ENCODE data around the gene TRIM63. TPM values are rescaled to one million over a fixed set of nuclear protein-coding genes. Genes with fewer than 3 reads are reported as not detected.
"Not testable (repeated sequence)": the region's sequence is repeated elsewhere in the genome, so short reads cannot be mapped to it uniquely, and the experiment has no call there.

TRIM63 gene
- 18.6 and 26.2 TPM in 2 replicates for total RNA-seq
- polyA plus RNA-seq (2012) = 9.7 TPM

- DNase-seq (ENCODE audit: low read depth) = peak; percentile 90
Measured at GRCh38 chr1:26067432-26067911, at the start of gene TRIM63. Gene TRIM63 (minus strand): TSS chr1:26067630. CDS start chr1:26067494, 136 bp downstream.

GRCh38 chr1:26114165-26114927, 46.9 kb upstream of the TRIM63 start:
- DNase-seq (ENCODE audit: low read depth) = no peak

GRCh38 chr1:26112407-26112775, 45.0 kb upstream of the TRIM63 start:
- DNase-seq (ENCODE audit: low read depth) = no peak

- peak; percentile 96 for DNase-seq (ENCODE audit: low read depth)
Measured at GRCh38 chr1:26111530-26112406, 44.3 kb upstream of the TRIM63 start, which contains the start of gene PDIK1L. Gene PDIK1L (plus strand): TSS chr1:26111824. CDS start chr1:26114309, 2,485 bp downstream.

- peak; percentile 76 for DNase-seq (ENCODE audit: low read depth)
Measured at GRCh38 chr1:26110731-26111529, 43.5 kb upstream of the TRIM63 start.

- DNase-seq (ENCODE audit: low read depth) = no peak
Measured at GRCh38 chr1:26109229-26110164, 42.1 kb upstream of the TRIM63 start.

GRCh38 chr1:26105226-26105548, 37.8 kb upstream of the TRIM63 start:
- not testable (repeated sequence) for DNase-seq (ENCODE audit: low read depth)

GRCh38 chr1:26102526-26102925, 35.1 kb upstream of the TRIM63 start:
- no peak for DNase-seq (ENCODE audit: low read depth)

- DNase-seq (ENCODE audit: low read depth) = no peak
Measured at GRCh38 chr1:26102119-26102518, 34.7 kb upstream of the TRIM63 start.

- DNase-seq (ENCODE audit: low read depth) = not testable (repeated sequence)
Measured at GRCh38 chr1:26100204-26100603, 32.8 kb upstream of the TRIM63 start.

GRCh38 chr1:26099780-26100179, 32.4 kb upstream of the TRIM63 start:
- DNase-seq (ENCODE audit: low read depth) = no peak

- no peak for DNase-seq (ENCODE audit: low read depth)
Measured at GRCh38 chr1:26098602-26099001, 31.2 kb upstream of the TRIM63 start.

GRCh38 chr1:26097696-26098095, 30.3 kb upstream of the TRIM63 start:
- DNase-seq (ENCODE audit: low read depth) = no peak

GRCh38 chr1:26096471-26096870, 29.0 kb upstream of the TRIM63 start:
- no peak for DNase-seq (ENCODE audit: low read depth)

GRCh38 chr1:26094677-26095383, 27.4 kb upstream of the TRIM63 start:
- no peak for DNase-seq (ENCODE audit: low read depth)

- DNase-seq (ENCODE audit: low read depth) = peak; percentile 20
Measured at GRCh38 chr1:26094076-26094669, 26.7 kb upstream of the TRIM63 start.

- DNase-seq (ENCODE audit: low read depth) = not testable (repeated sequence)
Measured at GRCh38 chr1:26093569-26093968, 26.1 kb upstream of the TRIM63 start.

GRCh38 chr1:26092422-26092821, 25.0 kb upstream of the TRIM63 start:
- no peak for DNase-seq (ENCODE audit: low read depth)

- DNase-seq (ENCODE audit: low read depth) = no peak
Measured at GRCh38 chr1:26090893-26091292, 23.5 kb upstream of the TRIM63 start.

All from myocyte (in vitro differentiated cells).